ENCODE measurements around the gene RBP4.

The RBP4 gene

GRCh38 chr10:93579089-93579488 is 21.9 kb downstream of the RBP4 start:
- no peak overlapping the region for H3K4me3 ChIP-seq (replicated peaks in 1 of 2; ENCODE audit: low read depth in 2 of 2, low read length in 2 of 2)
- TF ChIP-seq, protein P1, sequence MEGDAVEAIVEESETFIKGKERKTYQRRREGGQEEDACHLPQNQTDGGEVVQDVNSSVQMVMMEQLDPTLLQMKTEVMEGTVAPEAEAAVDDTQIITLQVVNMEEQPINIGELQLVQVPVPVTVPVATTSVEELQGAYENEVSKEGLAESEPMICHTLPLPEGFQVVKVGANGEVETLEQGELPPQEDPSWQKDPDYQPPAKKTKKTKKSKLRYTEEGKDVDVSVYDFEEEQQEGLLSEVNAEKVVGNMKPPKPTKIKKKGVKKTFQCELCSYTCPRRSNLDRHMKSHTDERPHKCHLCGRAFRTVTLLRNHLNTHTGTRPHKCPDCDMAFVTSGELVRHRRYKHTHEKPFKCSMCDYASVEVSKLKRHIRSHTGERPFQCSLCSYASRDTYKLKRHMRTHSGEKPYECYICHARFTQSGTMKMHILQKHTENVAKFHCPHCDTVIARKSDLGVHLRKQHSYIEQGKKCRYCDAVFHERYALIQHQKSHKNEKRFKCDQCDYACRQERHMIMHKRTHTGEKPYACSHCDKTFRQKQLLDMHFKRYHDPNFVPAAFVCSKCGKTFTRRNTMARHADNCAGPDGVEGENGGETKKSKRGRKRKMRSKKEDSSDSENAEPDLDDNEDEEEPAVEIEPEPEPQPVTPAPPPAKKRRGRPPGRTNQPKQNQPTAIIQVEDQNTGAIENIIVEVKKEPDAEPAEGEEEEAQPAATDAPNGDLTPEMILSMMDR (IDR thresholded peaks at IDR 0.05; ENCODE audit: low read depth, low read length): no peak
- DNase-seq (ENCODE audit: low read depth in 2 of 2): no peak

- no peak for DNase-seq (ENCODE audit: low read depth in 2 of 2)
- no peak overlapping the region for H3K4me3 ChIP-seq (replicated peaks in 1 of 2; ENCODE audit: low read depth in 2 of 2, low read length in 2 of 2)
- TF ChIP-seq, protein P1 (IDR thresholded peaks at IDR 0.05; ENCODE audit: low read depth, low read length): no peak
Measured at GRCh38 chr10:93577565-93577964, 23.5 kb downstream of the RBP4 start.

DNA sequence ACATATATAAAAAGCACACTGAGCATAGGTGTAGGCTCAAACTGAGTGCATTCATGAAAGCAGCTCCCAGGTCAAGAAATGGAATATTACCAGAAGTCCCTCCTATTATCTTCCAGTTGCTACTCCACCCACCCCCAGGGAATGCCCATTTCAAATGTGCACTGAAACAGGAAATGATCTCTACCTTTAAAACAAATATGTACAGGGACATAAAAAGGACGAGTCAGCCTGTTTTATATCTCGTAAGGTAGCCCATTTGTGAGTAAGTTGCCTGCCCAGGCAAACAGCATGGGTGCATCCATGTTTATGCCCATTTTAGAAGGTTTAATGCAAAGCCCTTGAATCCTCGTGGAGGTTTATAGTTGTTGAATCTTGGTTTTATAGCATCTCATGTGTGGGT is 24.1 kb downstream of the RBP4 start:
- H3K4me3 ChIP-seq (replicated peaks in 1 of 2; ENCODE audit: low read depth in 2 of 2, low read length in 2 of 2): no peak overlapping the region
- TF ChIP-seq, protein P1 (IDR thresholded peaks at IDR 0.05; ENCODE audit: low read depth, low read length): no peak
- DNase-seq (ENCODE audit: low read depth in 2 of 2): no peak

- DNase-seq (ENCODE audit: low read depth in 2 of 2): no peak
- no peak overlapping the region for H3K4me3 ChIP-seq (replicated peaks in 1 of 2; ENCODE audit: low read depth in 2 of 2, low read length in 2 of 2)
- TF ChIP-seq, protein P1 (IDR thresholded peaks at IDR 0.05; ENCODE audit: low read depth, low read length): no peak
Measured at GRCh38 chr10:93573924-93574323, 27.1 kb downstream of the RBP4 start.

DNA sequence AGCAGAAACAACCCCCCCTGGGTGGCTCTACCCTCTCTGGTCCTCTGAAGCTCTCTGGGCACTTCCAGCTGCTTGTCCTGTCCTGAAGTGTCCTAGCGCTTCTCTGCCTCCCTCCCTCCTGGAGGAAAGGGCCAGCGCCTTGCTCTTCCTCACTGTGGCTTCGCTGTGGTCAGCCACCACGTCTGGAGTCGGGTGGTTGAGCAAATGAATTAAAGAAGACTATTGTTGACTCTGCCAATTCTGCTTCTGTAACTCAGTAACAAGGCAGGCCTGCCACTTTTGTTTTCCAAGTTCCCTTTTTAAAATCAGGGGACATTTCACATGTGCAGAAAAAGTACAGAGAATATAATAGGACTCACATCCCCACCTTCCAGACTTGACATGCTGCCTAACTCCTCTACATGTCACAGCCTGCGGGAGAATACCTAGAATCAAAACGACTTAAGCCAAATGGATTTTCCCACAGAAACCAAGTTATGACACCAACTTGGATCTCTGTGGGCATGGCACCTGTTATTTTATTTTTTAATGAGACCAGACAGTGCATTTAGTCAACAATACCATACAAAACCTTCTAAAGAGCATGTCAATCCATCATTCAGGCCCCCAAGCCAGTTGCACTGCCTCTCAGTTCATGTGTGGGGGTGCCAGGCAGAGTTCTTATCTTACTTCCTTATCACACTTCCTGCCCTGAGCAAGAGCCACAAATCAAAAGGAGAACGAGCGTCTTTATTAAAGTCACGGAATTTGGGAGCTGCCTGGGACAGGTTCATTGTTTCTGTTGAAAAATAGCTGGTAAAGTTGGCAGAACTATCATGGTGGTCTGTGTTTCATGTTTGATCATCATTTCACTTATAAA is 27.8 kb downstream of the RBP4 start:
- H3K4me3 ChIP-seq (replicated peaks in 1 of 2; ENCODE audit: low read depth in 2 of 2, low read length in 2 of 2): no peak overlapping the region
- TF ChIP-seq, protein P1 (IDR thresholded peaks at IDR 0.05; ENCODE audit: low read depth, low read length): no peak
- no peak for DNase-seq (ENCODE audit: low read depth in 2 of 2)

- DNase-seq (ENCODE audit: low read depth in 2 of 2): no peak
- TF ChIP-seq, protein P1 (IDR thresholded peaks at IDR 0.05; ENCODE audit: low read depth, low read length): no peak
- H3K4me3 ChIP-seq (replicated peaks in 1 of 2; ENCODE audit: low read depth in 2 of 2, low read length in 2 of 2): no peak overlapping the region
Measured at GRCh38 chr10:93572606-93573005, 28.4 kb downstream of the RBP4 start.
